ENCODE measurements around the gene ZCCHC8.

Gene ZCCHC8

GRCh38 chr12:122483969-122484368, 16.8 kb downstream of the ZCCHC8 start:
- no peaks in the 10 kb centered on the region for H3K9me3 Mint-ChIP-seq
- no peak for TF ChIP-seq CTCF (IDR thresholded peaks at IDR 0.05)
- no peaks in the 10 kb centered on the region for H3K27me3 Mint-ChIP-seq (ENCODE audit: low read depth, poor library complexity)
- H3K27ac Mint-ChIP-seq: peak overlapping the region; percentile 11
- no peak overlapping the region for H3K4me3 Mint-ChIP-seq
- no peak for DNase-seq
- peaks cover 71% of the 10 kb centered on the region for H3K36me3 Mint-ChIP-seq (ENCODE audit: low read depth)
- no peaks in the 10 kb centered on the region for H3K4me1 Mint-ChIP-seq

GRCh38 chr12:122481861-122482260, 18.9 kb downstream of the ZCCHC8 start:
- Mint-ChIP-seq H3K4me3 (no peak overlapping the region), H3K9me3 (no peaks in the 10 kb centered on the region), H3K27ac (no peak overlapping the region), H3K4me1 (no peaks in the 10 kb centered on the region), H3K36me3 (ENCODE audit: low read depth) (peaks cover 77% of the 10 kb centered on the region), H3K27me3 (ENCODE audit: low read depth, poor library complexity) (no peaks in the 10 kb centered on the region)
- TF ChIP-seq CTCF (IDR thresholded peaks at IDR 0.05): no peak
- no peak for DNase-seq

GRCh38 chr12:122480753-122481152, 20.0 kb downstream of the ZCCHC8 start:
- Mint-ChIP-seq H3K4me3 (no peak overlapping the region), H3K27ac (no peak overlapping the region), H3K27me3 (ENCODE audit: low read depth, poor library complexity) (no peaks in the 10 kb centered on the region), H3K36me3 (ENCODE audit: low read depth) (peaks cover 77% of the 10 kb centered on the region), H3K4me1 (no peaks in the 10 kb centered on the region), H3K9me3 (no peaks in the 10 kb centered on the region)
- TF ChIP-seq CTCF (IDR thresholded peaks at IDR 0.05): no peak
- DNase-seq: no peak

- DNase-seq: no peak
- Mint-ChIP-seq H3K4me3 (no peak overlapping the region), H3K27me3 (ENCODE audit: low read depth, poor library complexity) (no peaks in the 10 kb centered on the region), H3K9me3 (no peaks in the 10 kb centered on the region), H3K4me1 (peaks cover 5% of the 10 kb centered on the region), H3K27ac (peak overlapping the region; percentile 75), H3K36me3 (ENCODE audit: low read depth) (peaks cover 57% of the 10 kb centered on the region)
- TF ChIP-seq CTCF (IDR thresholded peaks at IDR 0.05): no peak
Observed at GRCh38 chr12:122474324-122474716, 26.4 kb downstream of the ZCCHC8 start.

- no peak for DNase-seq
- Mint-ChIP-seq H3K27me3 (ENCODE audit: low read depth, poor library complexity) (no peaks in the 10 kb centered on the region), H3K4me3 (no peak overlapping the region), H3K36me3 (ENCODE audit: low read depth) (peaks cover 53% of the 10 kb centered on the region), H3K9me3 (no peaks in the 10 kb centered on the region), H3K4me1 (peaks cover 5% of the 10 kb centered on the region), H3K27ac (peak overlapping the region; percentile 90)
- TF ChIP-seq CTCF (IDR thresholded peaks at IDR 0.05): no peak
Observed at GRCh38 chr12:122473543-122474323, 27.0 kb downstream of the ZCCHC8 start.

All from nephron progenitor cell (in vitro differentiated cells).